Endodermal cell (in vitro differentiated cells): Measurements from ENCODE around the gene POLRMT. TPM values are rescaled to one million over a fixed set of nuclear protein-coding genes. Genes with fewer than 3 reads are reported as not detected.

Experiments
- DNase-seq: peaks from one replicate; pipeline ENCODE4 v3.0.0-alpha.2; 2017
- H3K27ac ChIP-seq: 2 replicates; pipeline ENCODE4 v1.5.1; 2013; ENCODE audit warnings: mild to moderate bottlenecking, low read depth, low read length, moderate library complexity
- H3K27me3 ChIP-seq: 2 replicates; pipeline ENCODE4 v1.6.1; 2013; ENCODE audit warnings: mild to moderate bottlenecking, low read length, moderate library complexity; ENCODE audit not compliant: insufficient read depth, control insufficient read depth, poor library complexity, severe bottlenecking
- H3K36me3 ChIP-seq: 2 replicates; pipeline ENCODE4 v1.7.0; 2013; ENCODE audit warnings: mild to moderate bottlenecking, low read length, moderate library complexity; ENCODE audit not compliant: control insufficient read depth, insufficient read depth
- H3K4me1 ChIP-seq: one replicate; pipeline ENCODE4 v1.7.0; 2013; ENCODE audit warnings: low read length; ENCODE audit not compliant: control insufficient read depth, insufficient read depth
- H3K4me3 ChIP-seq: 2 replicates; pipeline ENCODE4 v1.5.1; 2013; ENCODE audit warnings: mild to moderate bottlenecking, low read length, moderate library complexity
- H3K9ac ChIP-seq: 2 replicates; pipeline ENCODE4 v1.6.1; 2013; ENCODE audit warnings: mild to moderate bottlenecking, low read length, moderate library complexity; ENCODE audit not compliant: poor library complexity, severe bottlenecking; ENCODE audit errors: extremely low read depth
- H3K9me3 ChIP-seq: 2 replicates; pipeline ENCODE4 v1.6.1; 2013; ENCODE audit warnings: mild to moderate bottlenecking, low read length, moderate library complexity; ENCODE audit not compliant: control insufficient read depth
- H3K27ac Mint-ChIP-seq: 2 replicates; pipeline ENCODE4 v1.8.0; 2020; ENCODE audit warnings: mixed read lengths
- H3K27me3 Mint-ChIP-seq: 2 replicates; pipeline ENCODE4 v1.8.0; 2021; ENCODE audit warnings: mild to moderate bottlenecking, mixed read lengths; ENCODE audit not compliant: insufficient read depth
- H3K36me3 Mint-ChIP-seq: 2 replicates; pipeline ENCODE4 v1.8.0; 2020; ENCODE audit warnings: low read depth, mixed read lengths
- H3K4me1 Mint-ChIP-seq: 2 replicates; pipeline ENCODE4 v1.8.0; 2020; ENCODE audit warnings: mixed read lengths
- H3K4me3 Mint-ChIP-seq: 2 replicates; pipeline ENCODE4 v1.8.0; 2020; ENCODE audit warnings: mild to moderate bottlenecking, moderate library complexity, mixed read lengths
- H3K9me3 Mint-ChIP-seq: 2 replicates; pipeline ENCODE4 v1.8.0; 2020; ENCODE audit warnings: mild to moderate bottlenecking, mixed read lengths
- WGBS, 2 experiments: methylation state at CpG; one replicate each; pipeline versions ENCODE4 v1.1.5 to v1.1.7; 2013; ENCODE audit warnings: missing lambda C conversion rate in 2 of 2, mixed read lengths in 1 of 2; ENCODE audit not compliant: insufficient coverage in 1 of 2, insufficient read length in 1 of 2; 5-methylcytosine and 5-hydroxymethylcytosine counted together
- total RNA-seq, 2 donors: library from RNA; stranded (reverse); fragmentation: NEBNext Ultra II Directional in 1 of 2; extraction: Animal tissue kit (Norgen Biotek cat#: 25700) in 1 of 2; gene quantifications; 2 replicates in 1 of 2; 3 replicates in 1 of 2; pipeline ENCODE4 v1.2.1, GENCODE V29; 2021
- TF ChIP-seq, protein P1 (sequence below): fragments of 200-600 bp; sonication (generic); conservative IDR thresholded peaks from 2 replicates; pipeline ENCODE4 v1.5.0; 2021; ENCODE audit warnings: antibody characterized with exemption, mild to moderate bottlenecking

POLRMT gene
- total RNA-seq, 2 donors from 2014 or later: 76.6 to 86.4 TPM

DNA sequence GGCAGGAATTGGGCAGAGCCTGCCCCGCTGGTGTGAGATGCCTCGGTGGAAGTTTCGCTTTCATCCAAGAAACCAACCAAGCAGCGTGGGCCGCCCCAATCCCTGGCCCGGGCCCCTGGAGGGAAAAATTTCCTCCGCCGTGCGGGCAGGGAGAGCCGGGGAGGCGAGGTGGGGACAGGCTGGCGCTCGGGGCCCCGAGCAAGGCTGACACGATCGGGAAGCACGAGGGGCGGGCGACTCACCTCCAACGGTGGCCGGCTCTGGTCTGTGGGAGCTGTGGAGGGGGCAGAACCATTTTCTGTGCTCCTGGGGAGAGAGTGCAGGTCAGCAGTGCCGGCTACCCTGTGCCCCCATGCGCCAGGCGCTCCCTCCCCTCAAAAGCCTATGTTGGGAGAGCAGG, 18.7 kb upstream of the POLRMT start:
- no peak overlapping the region for H3K27ac Mint-ChIP-seq
- H3K4me3 Mint-ChIP-seq: no peak overlapping the region
- WGBS, 2 experiments: 92 to 95% methylated on average over 10 to 24 of the region's 24 CpGs
- TF ChIP-seq, protein P1, sequence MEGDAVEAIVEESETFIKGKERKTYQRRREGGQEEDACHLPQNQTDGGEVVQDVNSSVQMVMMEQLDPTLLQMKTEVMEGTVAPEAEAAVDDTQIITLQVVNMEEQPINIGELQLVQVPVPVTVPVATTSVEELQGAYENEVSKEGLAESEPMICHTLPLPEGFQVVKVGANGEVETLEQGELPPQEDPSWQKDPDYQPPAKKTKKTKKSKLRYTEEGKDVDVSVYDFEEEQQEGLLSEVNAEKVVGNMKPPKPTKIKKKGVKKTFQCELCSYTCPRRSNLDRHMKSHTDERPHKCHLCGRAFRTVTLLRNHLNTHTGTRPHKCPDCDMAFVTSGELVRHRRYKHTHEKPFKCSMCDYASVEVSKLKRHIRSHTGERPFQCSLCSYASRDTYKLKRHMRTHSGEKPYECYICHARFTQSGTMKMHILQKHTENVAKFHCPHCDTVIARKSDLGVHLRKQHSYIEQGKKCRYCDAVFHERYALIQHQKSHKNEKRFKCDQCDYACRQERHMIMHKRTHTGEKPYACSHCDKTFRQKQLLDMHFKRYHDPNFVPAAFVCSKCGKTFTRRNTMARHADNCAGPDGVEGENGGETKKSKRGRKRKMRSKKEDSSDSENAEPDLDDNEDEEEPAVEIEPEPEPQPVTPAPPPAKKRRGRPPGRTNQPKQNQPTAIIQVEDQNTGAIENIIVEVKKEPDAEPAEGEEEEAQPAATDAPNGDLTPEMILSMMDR: no peak
- H3K9me3 Mint-ChIP-seq: no peaks in the 10 kb centered on the region
- no peak for DNase-seq
- Histone ChIP-seq H3K9ac (no peak overlapping the region), H3K36me3 (peaks cover 15% of the 10 kb centered on the region), H3K4me3 (no peak overlapping the region), H3K4me1 (no peaks in the 10 kb centered on the region), H3K27me3 (no peaks in the 10 kb centered on the region), H3K27ac (no peak overlapping the region), H3K9me3 (no peaks in the 10 kb centered on the region)
- no peaks in the 10 kb centered on the region for H3K4me1 Mint-ChIP-seq
- peaks cover 11% of the 10 kb centered on the region for H3K36me3 Mint-ChIP-seq
- no peaks in the 10 kb centered on the region for H3K27me3 Mint-ChIP-seq

DNA sequence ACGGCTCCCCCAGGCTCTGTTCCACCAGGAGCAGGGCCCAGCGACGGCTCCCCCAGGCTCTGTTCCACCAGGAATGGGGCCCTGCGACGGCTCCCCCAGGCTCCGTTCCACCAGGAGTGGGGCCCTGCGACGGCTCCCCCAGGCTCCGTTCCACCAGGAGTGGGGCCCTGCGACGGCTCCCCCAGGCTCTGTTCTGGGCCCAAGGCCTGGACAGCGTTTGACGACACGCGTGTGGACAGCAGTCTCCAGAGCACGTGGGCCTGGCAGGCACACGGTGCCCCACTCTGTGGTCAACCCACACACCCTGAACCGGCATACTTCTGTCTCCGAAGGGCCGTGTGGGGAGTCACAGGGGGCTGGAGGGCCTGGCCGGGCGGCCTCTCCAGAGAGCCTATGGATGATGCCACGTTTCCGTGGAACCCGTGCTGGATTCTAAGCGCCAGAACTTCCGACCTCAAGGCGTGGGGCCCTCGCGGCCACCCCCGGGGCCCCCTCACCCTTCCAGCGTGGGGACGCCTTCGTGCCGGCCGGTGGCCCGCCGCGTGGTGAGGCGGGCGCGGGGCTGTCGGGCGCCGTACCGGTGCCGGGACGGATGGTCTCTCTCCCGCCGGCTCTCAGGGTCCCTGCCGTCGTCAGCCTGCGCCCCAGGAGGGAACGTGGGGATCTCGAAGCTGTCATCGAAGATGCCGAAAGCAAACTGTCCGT, 17.9 kb upstream of the POLRMT start:
- Mint-ChIP-seq H3K27me3 (no peaks in the 10 kb centered on the region), H3K4me1 (no peaks in the 10 kb centered on the region), H3K36me3 (peaks cover 12% of the 10 kb centered on the region), H3K4me3 (no peak overlapping the region), H3K9me3 (no peaks in the 10 kb centered on the region), H3K27ac (no peak overlapping the region)
- Histone ChIP-seq H3K4me1 (no peaks in the 10 kb centered on the region), H3K36me3 (peaks cover 15% of the 10 kb centered on the region), H3K9ac (no peak overlapping the region), H3K27ac (no peak overlapping the region), H3K27me3 (no peaks in the 10 kb centered on the region), H3K4me3 (no peak overlapping the region), H3K9me3 (no peaks in the 10 kb centered on the region)
- TF ChIP-seq, protein P1: no peak
- WGBS, 2 experiments: 96 to 99% methylated on average over 43 to 58 of the region's 58 CpGs
- DNase-seq: no peak

DNA sequence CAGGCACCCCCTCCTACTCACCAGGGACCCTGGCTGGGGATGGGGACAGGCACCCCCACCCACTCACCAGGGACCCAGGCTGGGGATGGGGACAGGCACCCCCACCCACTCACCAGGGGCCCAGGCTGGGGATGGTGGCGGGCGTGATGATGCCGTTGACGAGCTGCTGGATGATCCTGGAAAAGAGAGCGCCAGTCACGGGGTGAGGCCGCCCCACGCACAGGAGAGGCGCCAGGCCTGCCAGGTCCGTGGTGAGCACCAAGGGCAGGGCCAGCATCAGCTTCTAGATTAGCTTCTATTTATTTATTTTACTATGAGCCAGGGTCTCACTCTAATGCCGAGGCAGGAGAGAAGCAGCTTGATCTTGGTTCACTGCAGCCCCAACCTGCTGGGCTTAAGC, 16.8 kb upstream of the POLRMT start:
- 96 to 97% methylated on average over 10 to 11 of the region's 11 CpGs for WGBS, 2 experiments
- Mint-ChIP-seq H3K27me3 (no peaks in the 10 kb centered on the region), H3K4me1 (no peaks in the 10 kb centered on the region), H3K27ac (no peak overlapping the region), H3K4me3 (no peak overlapping the region), H3K9me3 (no peaks in the 10 kb centered on the region), H3K36me3 (peaks cover 15% of the 10 kb centered on the region)
- peaks cover 15% of the 10 kb centered on the region for H3K36me3 ChIP-seq
- H3K27ac ChIP-seq: no peak overlapping the region
- H3K27me3 ChIP-seq: no peaks in the 10 kb centered on the region
- no peaks in the 10 kb centered on the region for H3K4me1 ChIP-seq
- H3K4me3 ChIP-seq: no peak overlapping the region
- TF ChIP-seq, protein P1: no peak
- no peak overlapping the region for H3K9ac ChIP-seq
- H3K9me3 ChIP-seq: no peaks in the 10 kb centered on the region
- no peak for DNase-seq
